H9 (cell line): Measurements from ENCODE around the gene GLB1L3. TPM values are rescaled to one million over a fixed set of nuclear protein-coding genes. Genes with fewer than 3 reads are reported as not detected.

Source experiments
- DNase-seq: peaks from one replicate; pipeline ENCODE4 v3.0.0-alpha.2; 2017
- H2AFZ ChIP-seq: one replicate; pipeline ENCODE4 v1.6.1; 2013; ENCODE audit warnings: mild to moderate bottlenecking, low read length, control low read depth, moderate library complexity
- H2AK5ac ChIP-seq: 2 replicates; pipeline ENCODE4 v1.6.1; 2013; ENCODE audit warnings: low read length, control low read depth, mixed read lengths; ENCODE audit not compliant: insufficient read length
- H2BK120ac ChIP-seq: one replicate; pipeline ENCODE4 v1.6.1; 2013; ENCODE audit warnings: low read depth, mild to moderate bottlenecking, low read length, control low read depth, inconsistent platforms; ENCODE audit not compliant: poor library complexity, severe bottlenecking
- H2BK12ac ChIP-seq: 2 replicates; pipeline ENCODE4 v1.6.1; 2013; ENCODE audit warnings: low read length, control low read depth, mixed read lengths, low read depth; ENCODE audit not compliant: insufficient read length
- H2BK15ac ChIP-seq: 2 replicates; pipeline ENCODE4 v1.6.1; 2013; ENCODE audit warnings: low read depth, low read length, control low read depth
- H2BK20ac ChIP-seq: one replicate; pipeline ENCODE4 v1.6.1; 2013; ENCODE audit warnings: low read depth, mild to moderate bottlenecking, low read length, control low read depth, inconsistent platforms; ENCODE audit not compliant: poor library complexity, severe bottlenecking
- H2BK5ac ChIP-seq: 2 replicates; pipeline ENCODE4 v1.6.1; 2013; ENCODE audit warnings: low read length, control low read depth, mixed read lengths; ENCODE audit not compliant: insufficient read length
- H3K14ac ChIP-seq: 2 replicates; pipeline ENCODE4 v1.6.1; 2013; ENCODE audit warnings: low read length, control low read depth; ENCODE audit not compliant: insufficient read depth
- H3K18ac ChIP-seq: 2 replicates; pipeline ENCODE4 v1.6.1; 2013; ENCODE audit warnings: low read depth, mild to moderate bottlenecking, mixed read lengths, low read length, control low read depth; ENCODE audit not compliant: insufficient read length
- H3K23ac ChIP-seq: 2 replicates; pipeline ENCODE4 v1.6.1; 2013; ENCODE audit warnings: low read length, control low read depth, mixed read lengths, low read depth; ENCODE audit not compliant: insufficient read length
- H3K23me2 ChIP-seq: 2 replicates; pipeline ENCODE4 v1.6.1; 2013; ENCODE audit warnings: low read depth, mild to moderate bottlenecking, mixed read lengths, low read length, control low read depth; ENCODE audit not compliant: insufficient read length, poor library complexity, severe bottlenecking
- H3K27ac ChIP-seq: 2 replicates; pipeline ENCODE4 v1.5.1; 2013; ENCODE audit warnings: low read length, control low read depth, mixed read lengths, low read depth; ENCODE audit not compliant: insufficient read length
- H3K27me3 ChIP-seq: 2 replicates; pipeline ENCODE4 v1.6.1; 2013; ENCODE audit warnings: low read length, control low read depth, inconsistent platforms; ENCODE audit not compliant: insufficient read depth
- H3K4ac ChIP-seq: 2 replicates; pipeline ENCODE4 v1.6.1; 2013; ENCODE audit warnings: low read depth, mild to moderate bottlenecking, control low read depth, inconsistent platforms, low read length, moderate library complexity
- H3K4me1 ChIP-seq: 2 replicates; pipeline ENCODE4 v1.6.1; 2013; ENCODE audit warnings: low read length, control low read depth, inconsistent platforms; ENCODE audit not compliant: insufficient read depth
- H3K4me2 ChIP-seq: 2 replicates; pipeline ENCODE4 v1.6.1; 2013; ENCODE audit warnings: low read length, control low read depth, mixed read lengths; ENCODE audit not compliant: insufficient read length, insufficient read depth
- H3K56ac ChIP-seq: 2 replicates; pipeline ENCODE4 v1.6.1; 2013; ENCODE audit warnings: low read depth, mild to moderate bottlenecking, mixed read lengths, low read length, control low read depth; ENCODE audit not compliant: insufficient read length
- H3K79me1 ChIP-seq: 2 replicates; pipeline ENCODE4 v1.6.1; 2013; ENCODE audit warnings: low read depth, mild to moderate bottlenecking, moderate library complexity, low read length, control low read depth, inconsistent platforms; ENCODE audit not compliant: insufficient read depth, poor library complexity, severe bottlenecking
- H3K79me2 ChIP-seq: 2 replicates; pipeline ENCODE4 v1.6.1; 2013; ENCODE audit warnings: low read length, control low read depth, inconsistent platforms; ENCODE audit not compliant: insufficient read depth
- H3K9ac ChIP-seq: 2 replicates; pipeline ENCODE4 v1.6.1; 2013; ENCODE audit warnings: low read length, control low read depth, mixed read lengths; ENCODE audit not compliant: insufficient read length; ENCODE audit errors: extremely low read depth
- H3K9me3 ChIP-seq: one replicate; pipeline ENCODE4 v1.6.1; 2013; ENCODE audit warnings: low read depth, low read length, inconsistent platforms; ENCODE audit not compliant: control insufficient read depth
- H3T11ph ChIP-seq: one replicate; pipeline ENCODE4 v1.6.1; 2013; ENCODE audit warnings: mild to moderate bottlenecking, low read length, control low read depth, inconsistent platforms
- H4K20me1 ChIP-seq: one replicate; pipeline ENCODE4 v1.6.1; 2013; ENCODE audit not compliant: control insufficient read depth, insufficient read length, insufficient read depth
- H4K5ac ChIP-seq: 2 replicates; pipeline ENCODE4 v1.6.1; 2013; ENCODE audit warnings: low read depth, mild to moderate bottlenecking, mixed read lengths, low read length, control low read depth; ENCODE audit not compliant: insufficient read length
- H4K8ac ChIP-seq: replicated peaks from 2 replicates; pipeline ENCODE4 v1.6.1; 2013; ENCODE audit warnings: low read length, control low read depth, mixed read lengths, low read depth; ENCODE audit not compliant: insufficient read length
- H4K91ac ChIP-seq: 2 replicates; pipeline ENCODE4 v1.6.1; 2013; ENCODE audit warnings: low read depth, mild to moderate bottlenecking, moderate library complexity, mixed read lengths, low read length, control low read depth; ENCODE audit not compliant: insufficient read length
- H3K27ac Mint-ChIP-seq, 3 experiments: 2 replicates in 2 of 3; 3 replicates in 1 of 3; pipeline ENCODE4 v1.8.0; 2020 to 2021; ENCODE audit warnings: mixed read lengths in 3 of 3, mild to moderate bottlenecking in 1 of 3, moderate library complexity in 1 of 3
- H3K27me3 Mint-ChIP-seq: 2 replicates; pipeline ENCODE4 v1.8.0; 2021; ENCODE audit warnings: low read depth, mild to moderate bottlenecking, moderate library complexity, mixed read lengths
- H3K36me3 Mint-ChIP-seq, 3 experiments: 2 replicates in 2 of 3; 3 replicates in 1 of 3; pipeline ENCODE4 v1.8.0; 2020 to 2021; ENCODE audit warnings: low read depth in 3 of 3, mixed read lengths in 3 of 3; ENCODE audit not compliant: insufficient read depth in 1 of 3
- H3K4me1 Mint-ChIP-seq, 2 experiments: 2 replicates each; pipeline ENCODE4 v1.8.0; 2020; ENCODE audit warnings: mixed read lengths in 2 of 2
- H3K4me3 Mint-ChIP-seq, 2 experiments: 2 replicates in 1 of 2; 3 replicates in 1 of 2; pipeline ENCODE4 v1.8.0; 2020 to 2021; ENCODE audit warnings: mild to moderate bottlenecking in 2 of 2, mixed read lengths in 2 of 2, moderate library complexity in 1 of 2
- H3K9me3 Mint-ChIP-seq, 2 experiments: 2 replicates in 1 of 2; 3 replicates in 1 of 2; pipeline ENCODE4 v1.8.0; 2020; ENCODE audit warnings: mild to moderate bottlenecking in 2 of 2, mixed read lengths in 2 of 2, moderate library complexity in 1 of 2
- WGBS: extraction: QIAGEN DNeasy Blood & Tissue Kit; methylation state at CpG from one replicate; pipeline ENCODE4 v1.1.7; 2013; ENCODE audit warnings: missing lambda C conversion rate, low lambda C conversion rate, mixed read lengths; ENCODE audit not compliant: insufficient read length; ENCODE audit errors: extremely low coverage; 5-methylcytosine and 5-hydroxymethylcytosine counted together
- total RNA-seq: library from RNA; stranded (reverse); gene quantifications from 2 replicates; pipeline ENCODE4 v1.2.1, GENCODE V29; 2021
- TF ChIP-seq, protein P1 (sequence below): fragments of 200-600 bp; sonication (generic); conservative IDR thresholded peaks from 3 replicates; pipeline ENCODE4 v1.8.0; 2021; ENCODE audit warnings: antibody characterized with exemption, mild to moderate bottlenecking

Gene GLB1L3
- total RNA-seq, 1 experiment from 2014 or later = 11.2 TPM

- no peak overlapping the region; the same call in 1 of the 2 replicates for H3K14ac ChIP-seq
- Mint-ChIP-seq H3K27ac (peak overlapping the region in 1 of 3 experiments; percentile 49; a peak in 1 of 7 replicates), H3K9me3 (peaks cover 0 to 4% of the 10 kb centered on the region in 2 experiments; a peak in 2 of 5 replicates), H3K36me3 (peaks cover 31 to 47% (median 31%) of the 10 kb centered on the region in 3 experiments), H3K4me1 (peaks cover under 1 to 6% of the 10 kb centered on the region in 2 experiments; a peak in 3 of 4 replicates), H3K4me3 (no peak overlapping the region), H3K27me3 (peaks cover 7% of the 10 kb centered on the region)
- H4K8ac ChIP-seq = no peak overlapping the region
- no peak overlapping the region for H3K18ac ChIP-seq
- H3K4me1 ChIP-seq = no peaks in the 10 kb centered on the region
- H3K79me2 ChIP-seq = no peaks in the 10 kb centered on the region
- no peak overlapping the region for H2AK5ac ChIP-seq
- H3K4me2 ChIP-seq = no peak overlapping the region
- H2BK15ac ChIP-seq = no peak overlapping the region
- no peak overlapping the region for H2BK20ac ChIP-seq
- TF ChIP-seq, protein P1, sequence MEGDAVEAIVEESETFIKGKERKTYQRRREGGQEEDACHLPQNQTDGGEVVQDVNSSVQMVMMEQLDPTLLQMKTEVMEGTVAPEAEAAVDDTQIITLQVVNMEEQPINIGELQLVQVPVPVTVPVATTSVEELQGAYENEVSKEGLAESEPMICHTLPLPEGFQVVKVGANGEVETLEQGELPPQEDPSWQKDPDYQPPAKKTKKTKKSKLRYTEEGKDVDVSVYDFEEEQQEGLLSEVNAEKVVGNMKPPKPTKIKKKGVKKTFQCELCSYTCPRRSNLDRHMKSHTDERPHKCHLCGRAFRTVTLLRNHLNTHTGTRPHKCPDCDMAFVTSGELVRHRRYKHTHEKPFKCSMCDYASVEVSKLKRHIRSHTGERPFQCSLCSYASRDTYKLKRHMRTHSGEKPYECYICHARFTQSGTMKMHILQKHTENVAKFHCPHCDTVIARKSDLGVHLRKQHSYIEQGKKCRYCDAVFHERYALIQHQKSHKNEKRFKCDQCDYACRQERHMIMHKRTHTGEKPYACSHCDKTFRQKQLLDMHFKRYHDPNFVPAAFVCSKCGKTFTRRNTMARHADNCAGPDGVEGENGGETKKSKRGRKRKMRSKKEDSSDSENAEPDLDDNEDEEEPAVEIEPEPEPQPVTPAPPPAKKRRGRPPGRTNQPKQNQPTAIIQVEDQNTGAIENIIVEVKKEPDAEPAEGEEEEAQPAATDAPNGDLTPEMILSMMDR = no peak
- no peak overlapping the region for H3T11ph ChIP-seq
- no peak overlapping the region for H3K23ac ChIP-seq
- H2AFZ ChIP-seq = no peak overlapping the region
- DNase-seq = no peak
- no peaks in the 10 kb centered on the region for H3K79me1 ChIP-seq
- H2BK12ac ChIP-seq = no peak overlapping the region
- no peak overlapping the region for H3K27ac ChIP-seq
- no peaks in the 10 kb centered on the region for H3K9me3 ChIP-seq
- H3K27me3 ChIP-seq = no peaks in the 10 kb centered on the region
- H2BK5ac ChIP-seq = no peak overlapping the region
- H2BK120ac ChIP-seq = no peak overlapping the region
- peaks cover 3% of the 10 kb centered on the region for H3K23me2 ChIP-seq
- H4K91ac ChIP-seq = no peak overlapping the region
- no peak overlapping the region for H3K56ac ChIP-seq
- WGBS = no CpG with 5 or more reads among the region's 22 CpGs
- H4K5ac ChIP-seq = no peak overlapping the region
- no peak overlapping the region for H3K4ac ChIP-seq
- H3K9ac ChIP-seq = no peak overlapping the region
- no peaks in the 10 kb centered on the region for H4K20me1 ChIP-seq
Measured at GRCh38 chr11:134282121-134283045, 6.2 kb downstream of the GLB1L3 start.
